WTC11 (cell line): ENCODE measurements around the gene ADORA2B. TPM values are rescaled to one million over a fixed set of nuclear protein-coding genes. Genes with fewer than 3 reads are reported as not detected.

Experiments used
- ATAC-seq: fragments of 200-7000 bp; cut with Tn5 transposase; 2 replicates; pipeline ENCODE4 v1.10.0; 2021; ENCODE audit warnings: mild to moderate bottlenecking, moderate library complexity
- CTCF ChIA-PET: fragments of 300-600 bp; sonication (Branson Sonifier 250); formaldehyde crosslinking; loops from one replicate; lab custom pipeline; 2021; ENCODE audit warnings: antibody characterized with exemption; lab: Charles Lee
- POLR2A ChIA-PET: fragments of 350-600 bp; sonication (Branson Sonifier 250); formaldehyde crosslinking; loops from one replicate; lab custom pipeline; 2021; ENCODE audit warnings: antibody characterized with exemption; lab: Charles Lee
- DNase-seq: peaks from one replicate; pipeline ENCODE4 v3.0.0; 2021; ENCODE audit warnings: low spot score
- H3K27ac Mint-ChIP-seq: 2 replicates; pipeline ENCODE4 v1.8.0; 2021; ENCODE audit warnings: mixed read lengths
- H3K27me3 Mint-ChIP-seq: 2 replicates; pipeline ENCODE4 v1.8.0; 2021; ENCODE audit warnings: low read depth, mild to moderate bottlenecking, moderate library complexity, mixed read lengths
- H3K36me3 Mint-ChIP-seq: 2 replicates; pipeline ENCODE4 v1.8.0; 2021; ENCODE audit warnings: mixed read lengths
- H3K4me1 Mint-ChIP-seq: 2 replicates; pipeline ENCODE4 v1.8.0; 2022; ENCODE audit warnings: mixed read lengths
- H3K4me3 Mint-ChIP-seq: 2 replicates; pipeline ENCODE4 v1.8.0; 2021; ENCODE audit warnings: mild to moderate bottlenecking, moderate library complexity, mixed read lengths
- H3K9me3 Mint-ChIP-seq: 2 replicates; pipeline ENCODE4 v1.8.0; 2021; ENCODE audit warnings: mixed read lengths
- ATF2 ChIP-seq: sonication (generic); formaldehyde crosslinking; IDR thresholded peaks from 2 replicates; pipeline ENCODE4 v1.8.1; 2022; ENCODE audit warnings: low read depth, missing genetic modification reagents, borderline replicate concordance
- E2F1 ChIP-seq: sonication (generic); formaldehyde crosslinking; IDR thresholded peaks from 2 replicates; pipeline ENCODE4 v1.8.0; 2022; ENCODE audit warnings: mild to moderate bottlenecking, missing genetic modification reagents
- EMX1 ChIP-seq: fragments of 250-450 bp; sonication (Bioruptor Pico); IDR thresholded peaks from 2 replicates; pipeline ENCODE4 v1.8.0; 2021; ENCODE audit warnings: mild to moderate bottlenecking
- ESRRA ChIP-seq: sonication (generic); formaldehyde crosslinking; IDR thresholded peaks from 2 replicates; pipeline ENCODE4 v1.8.1; 2022; ENCODE audit warnings: mild to moderate bottlenecking, missing genetic modification reagents, borderline replicate concordance
- FOXP4 ChIP-seq: sonication (generic); formaldehyde crosslinking; IDR thresholded peaks from 2 replicates; pipeline ENCODE4 v1.8.0; 2022; ENCODE audit warnings: mild to moderate bottlenecking, missing genetic modification reagents
- GTF2I ChIP-seq: fragments of 250-450 bp; sonication (Bioruptor Pico); conservative IDR thresholded peaks from 2 replicates; pipeline ENCODE4 v1.4.0; 2021; ENCODE audit warnings: mild to moderate bottlenecking
- HMGXB4 ChIP-seq: sonication (generic); formaldehyde crosslinking; IDR thresholded peaks from 2 replicates; pipeline ENCODE4 v1.8.1; 2023; ENCODE audit warnings: mild to moderate bottlenecking, moderate library complexity, missing genetic modification reagents
- NFYB ChIP-seq: sonication (generic); formaldehyde crosslinking; conservative IDR thresholded peaks from 2 replicates; pipeline ENCODE4 v1.8.0; 2022; ENCODE audit warnings: low read depth, missing genetic modification reagents
- NR3C1 ChIP-seq: sonication (generic); formaldehyde crosslinking; conservative IDR thresholded peaks from 2 replicates; pipeline ENCODE4 v1.8.1; 2023; ENCODE audit warnings: low read depth, mild to moderate bottlenecking, missing genetic modification reagents
- PRDM15 ChIP-seq: sonication (generic); formaldehyde crosslinking; IDR thresholded peaks from 2 replicates; pipeline ENCODE4 v1.8.0; 2022; ENCODE audit warnings: missing genetic modification reagents
- ZBTB21 ChIP-seq: sonication (generic); formaldehyde crosslinking; IDR thresholded peaks from 2 replicates; pipeline ENCODE4 v1.8.1; 2023; ENCODE audit warnings: mild to moderate bottlenecking, missing genetic modification reagents, borderline replicate concordance
- ZNF281 ChIP-seq: sonication (generic); formaldehyde crosslinking; IDR thresholded peaks from 2 replicates; pipeline ENCODE4 v1.8.0; 2023; ENCODE audit warnings: mild to moderate bottlenecking, missing genetic modification reagents
- ZNF423 ChIP-seq: fragments of 250-450 bp; sonication (Bioruptor Pico); IDR thresholded peaks from 2 replicates; pipeline ENCODE4 v2.1.2; 2022; ENCODE audit warnings: mild to moderate bottlenecking, moderate library complexity
- ZNF532 ChIP-seq: fragments of 250-450 bp; sonication (Bioruptor Pico); IDR thresholded peaks from 2 replicates; pipeline ENCODE4 v1.9.0; 2021; ENCODE audit warnings: mild to moderate bottlenecking, borderline replicate concordance
- total RNA-seq: library from RNA; stranded (reverse); gene quantifications from 3 replicates; pipeline ENCODE4 v1.2.3, GENCODE V29; 2021

Gene ADORA2B
- total RNA-seq, 1 experiment from 2014 or later: 4.2 TPM

GRCh38 chr17:16002708-16003260 lies 57.9 kb downstream of the ADORA2B start (continued):
- TF ChIP-seq PRDM15 (CRISPR knock-in tag) (no peak), ZNF281 (CRISPR knock-in tag) (no peak), ESRRA (no peak), GTF2I (no peak), ZNF423 (CRISPR knock-in tag) (no peak), NFYB (CRISPR knock-in tag) (no peak), FOXP4 (CRISPR knock-in tag) (no peak), NR3C1 (CRISPR knock-in tag) (no peak), ATF2 (CRISPR knock-in tag) (no peak), EMX1 (no peak), ZBTB21 (no peak)

- H3K36me3 Mint-ChIP-seq: peaks cover 82% of the 10 kb centered on the region
- H3K4me3 Mint-ChIP-seq: no peak overlapping the region
Observed at GRCh38 chr17:16003841-16004240, 58.9 kb downstream of the ADORA2B start.

More at GRCh38 chr17:16003841-16004240, 58.9 kb downstream of the ADORA2B start:
- ATAC-seq (no peak), DNase-seq (no peak)
- POLR2A ChIA-PET: no interaction called here
- H3K9me3 Mint-ChIP-seq: peaks cover 10% of the 10 kb centered on the region
- H3K27ac Mint-ChIP-seq: no peak overlapping the region
- CTCF ChIA-PET: no interaction called here
- H3K4me1 Mint-ChIP-seq: peaks cover 17% of the 10 kb centered on the region
- TF ChIP-seq ZNF532 (CRISPR knock-in tag) (no peak), HMGXB4 (CRISPR knock-in tag) (no peak), E2F1 (CRISPR knock-in tag) (no peak), FOXP4 (CRISPR knock-in tag) (no peak), ATF2 (CRISPR knock-in tag) (no peak)
- no peaks in the 10 kb centered on the region for H3K27me3 Mint-ChIP-seq
